HG03439 (cell line): ENCODE results near the gene KLF2.
"Not testable (repeated sequence)": the region's sequence is repeated elsewhere in the genome, so short reads cannot be mapped to it uniquely, and the experiment has no call there.

Source experiments
- ATAC-seq: cut with Tn5 transposase; IDR thresholded peaks from one replicate; pipeline ENCODE4 v1.9.1; 2021; ENCODE audit warnings: mild to moderate bottlenecking, moderate library complexity; ENCODE audit not compliant: unreplicated experiment

The KLF2 gene

DNA sequence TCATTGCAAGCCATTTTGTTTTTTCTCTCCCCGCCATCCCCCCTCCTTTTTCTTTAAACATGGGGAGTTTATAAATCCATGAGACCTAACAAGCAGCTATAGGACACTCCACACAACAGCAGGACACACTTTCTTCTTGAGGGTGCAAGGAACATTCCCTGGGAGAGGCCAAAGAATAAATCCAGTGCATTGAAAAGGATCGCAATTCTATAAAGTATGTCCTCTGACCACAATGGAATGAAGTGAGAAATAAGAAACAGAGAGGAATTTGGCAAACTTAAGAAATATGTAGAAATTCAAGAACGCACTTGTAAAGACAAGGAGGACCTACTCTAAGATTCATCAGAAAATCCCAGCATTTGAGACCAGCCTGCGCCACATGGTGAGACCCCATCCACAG lies 11.9 kb downstream of the KLF2 start:
- ATAC-seq, result no peak

GRCh38 chr19:16337809-16338469 lies 13.3 kb downstream of the KLF2 start:
- no peak for ATAC-seq

- peak; percentile 39 for ATAC-seq
Observed at GRCh38 chr19:16338470-16339360, 14.1 kb downstream of the KLF2 start.

GRCh38 chr19:16339361-16339725 lies 14.7 kb downstream of the KLF2 start:
- ATAC-seq, result peak; percentile 3

DNA sequence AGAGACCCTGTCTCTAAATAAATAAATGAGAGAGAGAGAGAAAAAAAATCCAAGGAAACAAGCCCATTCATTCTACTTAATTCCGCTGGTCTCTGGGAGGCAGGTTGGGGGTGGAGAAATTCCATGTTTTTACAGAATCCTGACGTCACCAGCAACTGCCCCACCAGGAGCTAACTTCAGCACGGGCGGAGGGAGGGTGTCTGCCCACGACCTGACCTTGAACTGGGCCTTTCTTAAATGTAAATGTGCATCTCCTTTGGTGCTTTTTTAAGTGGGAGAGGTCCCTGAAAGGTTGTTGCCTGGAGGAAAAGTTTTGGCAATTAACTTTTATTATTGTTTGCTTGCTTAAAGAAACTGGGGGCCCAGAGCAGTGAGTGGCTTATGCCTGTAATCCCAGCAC lies 15.5 kb downstream of the KLF2 start:
- no peak for ATAC-seq

- ATAC-seq, result no peak
Observed at GRCh38 chr19:16340654-16341053, 16.0 kb downstream of the KLF2 start.

DNA sequence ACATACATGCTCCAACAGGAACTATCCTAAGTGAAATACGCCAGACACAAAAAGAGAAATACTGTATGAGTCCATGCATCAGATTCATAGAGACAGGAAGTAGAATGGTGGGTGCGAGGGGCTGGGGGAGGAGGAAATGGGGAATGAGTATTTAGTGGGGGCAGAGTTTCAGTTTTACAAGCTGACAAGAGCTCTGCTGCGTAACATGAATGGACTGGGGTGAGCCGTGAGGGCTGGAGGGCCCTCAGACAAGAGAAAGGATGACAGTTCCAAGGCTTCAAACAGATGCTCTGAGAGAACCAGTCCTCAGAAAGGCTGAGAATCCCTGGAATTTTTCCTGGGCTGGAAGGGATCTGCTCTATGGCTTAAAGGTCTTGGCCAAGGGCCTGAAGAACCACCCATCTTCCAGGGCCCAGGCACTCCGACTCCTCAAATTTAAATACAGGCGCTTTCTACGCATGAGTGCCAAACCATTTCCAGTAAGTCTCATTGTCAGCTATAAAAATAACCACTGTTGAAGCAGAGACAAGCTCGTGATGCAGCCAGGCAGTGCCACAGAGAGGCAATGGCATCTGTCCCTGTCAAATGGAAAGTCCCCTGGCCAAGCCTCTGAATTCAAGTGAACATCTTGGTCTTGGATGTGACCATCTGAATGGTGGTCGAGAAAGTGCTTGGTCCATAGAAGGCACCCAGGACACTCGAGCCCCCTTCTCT lies 17.5 kb downstream of the KLF2 start:
- peak; percentile 53 for ATAC-seq

GRCh38 chr19:16343156-16343555 lies 18.5 kb downstream of the KLF2 start:
- ATAC-seq, result no peak

GRCh38 chr19:16345457-16345856 lies 20.8 kb downstream of the KLF2 start:
- no peak for ATAC-seq

- ATAC-seq, result not testable (repeated sequence)
Observed at GRCh38 chr19:16347099-16347498, 22.5 kb downstream of the KLF2 start.

- ATAC-seq, result no peak
Observed at GRCh38 chr19:16347706-16348105, 23.1 kb downstream of the KLF2 start.

DNA sequence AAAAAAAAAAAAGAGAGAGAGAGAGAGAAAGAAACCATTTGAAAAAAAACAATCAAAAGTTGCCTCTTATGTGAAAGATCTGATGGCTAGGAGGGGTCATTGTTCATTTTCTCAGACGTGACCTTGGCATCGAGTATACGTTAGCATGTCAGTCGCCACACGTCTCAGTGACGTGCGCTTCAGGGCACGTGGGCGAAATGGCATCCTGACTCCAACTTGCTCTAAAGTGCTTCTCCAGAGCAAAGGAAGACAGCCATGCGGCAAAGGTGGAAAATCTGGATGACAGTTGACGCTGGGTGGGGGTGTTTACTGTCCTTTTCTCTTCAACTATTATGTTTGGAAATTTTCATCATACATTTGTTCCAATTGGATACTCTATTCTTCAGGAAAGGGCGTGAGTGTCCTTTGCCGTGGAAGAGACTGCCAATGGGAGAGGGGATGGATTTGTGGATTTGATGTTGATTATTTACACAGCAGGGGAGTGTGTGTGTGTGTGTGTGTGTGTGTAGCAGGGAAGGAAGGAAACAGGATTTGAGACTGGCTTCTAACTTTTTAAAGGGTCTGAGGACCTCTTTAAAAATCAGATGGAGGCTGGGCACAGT lies 25.0 kb downstream of the KLF2 start:
- ATAC-seq, result no peak

DNA sequence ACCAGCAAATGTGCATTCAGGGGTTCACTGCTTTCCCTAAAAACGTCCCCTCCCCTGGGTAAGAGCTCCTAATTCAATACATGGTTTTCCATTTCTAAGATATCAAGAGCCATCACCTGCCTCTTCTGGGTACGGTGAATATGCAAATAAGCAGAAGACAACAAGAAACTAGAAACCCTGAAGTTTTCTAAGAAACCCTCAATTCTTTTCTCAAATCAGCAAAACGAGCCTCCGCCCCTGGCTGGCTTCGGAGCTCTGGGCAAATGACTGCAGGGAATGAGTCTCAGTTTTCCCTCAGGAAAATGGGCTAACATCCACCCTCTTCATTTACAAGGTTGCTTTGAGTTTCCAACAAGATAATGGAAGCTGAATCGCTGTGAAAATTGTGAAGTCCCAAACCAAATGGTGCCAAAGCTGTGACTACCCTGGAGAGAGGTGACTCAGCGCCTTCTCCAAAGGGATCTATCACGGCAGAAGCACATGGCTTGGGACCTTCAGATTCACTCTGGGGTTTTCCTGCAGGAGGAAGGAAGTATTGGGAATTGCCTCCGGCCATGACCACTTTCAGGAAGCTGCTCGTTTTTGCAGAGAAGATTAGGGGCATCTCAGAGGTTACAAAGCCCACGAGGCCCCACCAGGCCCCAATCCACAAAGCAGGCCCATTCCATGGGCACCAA lies 26.6 kb downstream of the KLF2 start:
- ATAC-seq, result no peak

DNA sequence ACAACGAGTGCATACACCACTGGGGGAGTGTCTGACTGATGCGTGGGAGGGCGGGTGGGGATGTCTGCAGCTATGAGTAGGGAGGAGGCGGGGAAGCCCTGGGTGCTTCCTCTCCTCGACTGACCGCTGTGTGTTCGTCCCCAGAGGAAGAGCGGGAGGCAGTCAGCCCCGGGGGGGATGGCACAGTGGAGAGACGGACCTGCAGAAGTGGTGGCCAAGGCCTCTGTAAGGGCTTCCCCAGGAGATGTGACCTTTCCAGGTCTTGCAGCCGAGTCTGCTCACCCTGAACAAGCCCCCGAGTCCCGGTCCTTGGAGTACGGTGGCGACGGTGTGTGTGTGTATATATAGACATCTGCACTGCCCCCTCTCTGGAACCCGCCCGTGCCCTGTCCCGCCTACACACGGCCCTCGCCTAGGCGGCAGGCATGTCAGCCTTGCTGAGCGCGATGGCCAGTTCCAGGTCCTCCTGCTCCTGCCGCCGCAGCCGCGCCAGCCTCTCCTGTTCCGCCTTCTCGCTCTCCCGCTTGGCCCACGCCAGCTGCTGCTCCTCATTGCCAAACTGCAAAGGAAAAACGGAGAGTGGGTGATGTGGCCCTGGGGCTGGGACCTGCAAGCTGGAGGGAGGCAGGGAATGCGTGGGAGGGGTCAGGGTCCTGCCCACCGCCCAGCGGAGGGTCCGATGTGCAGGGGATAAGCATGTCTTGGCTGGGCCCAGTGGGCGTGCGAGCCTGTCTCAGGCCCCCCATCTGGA lies 30.8 kb downstream of the KLF2 start:
- no peak for ATAC-seq

GRCh38 chr19:16358456-16358855 lies 33.8 kb downstream of the KLF2 start:
- ATAC-seq, result no peak

- ATAC-seq, result no peak
Observed at GRCh38 chr19:16359074-16359473, 34.4 kb downstream of the KLF2 start.

DNA sequence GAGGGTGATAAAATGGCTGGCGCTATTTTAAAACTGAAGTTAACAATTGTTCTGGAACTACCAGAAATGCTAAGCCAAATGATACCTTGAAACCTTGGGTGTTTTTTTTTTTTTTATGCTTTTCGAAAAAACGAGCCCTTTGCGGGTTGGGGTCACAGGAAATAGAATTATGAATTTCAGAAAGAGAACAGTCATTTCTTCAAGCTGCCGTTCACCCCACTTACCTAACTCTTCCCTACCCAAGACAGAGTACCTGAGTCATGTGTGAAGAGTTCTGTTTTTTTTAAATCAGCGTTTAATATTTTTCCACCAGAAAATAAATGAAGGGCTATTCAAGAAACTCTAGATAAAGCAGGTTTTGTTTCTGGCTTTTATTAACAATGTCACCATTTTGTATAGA lies 35.3 kb downstream of the KLF2 start:
- ATAC-seq, result no peak

GRCh38 chr19:16360738-16361137 lies 36.1 kb downstream of the KLF2 start:
- no peak for ATAC-seq

- ATAC-seq, result no peak
Observed at GRCh38 chr19:16361254-16361653, 36.6 kb downstream of the KLF2 start.

- ATAC-seq, result no peak
Observed at GRCh38 chr19:16361926-16362325, 37.3 kb downstream of the KLF2 start.
